ENCODE results near the gene TRIM6. TPM values are rescaled to one million over a fixed set of nuclear protein-coding genes. Genes with fewer than 3 reads are reported as not detected.

The TRIM6 gene
- total RNA-seq, 2 donors from 2014 or later = 4.8 to 6.3 TPM

- WGBS = 74% methylated on average over 4 of the region's 4 CpGs
- Histone ChIP-seq H3K4me3 (no peak overlapping the region), H3K27ac (no peak overlapping the region), H3K4me1 (replicated peaks) (no peaks in the 10 kb centered on the region), H3K9me3 (no peaks in the 10 kb centered on the region), H3K36me3 (no peaks in the 10 kb centered on the region), H3K27me3 (replicated peaks; ENCODE audit: insufficient read depth) (no peaks in the 10 kb centered on the region)
- no peak for DNase-seq (ENCODE audit: low spot score)
- TF ChIP-seq POLR2A (IDR thresholded peaks at IDR 0.05) (no peak), POLR2AphosphoS5 (IDR thresholded peaks at IDR 0.05) (no peak)
- intact Hi-C loops (cut with DNase I) = no loop called here
Measured at GRCh38 chr11:5604896-5605295, 8.5 kb downstream of the TRIM6 start.

DNA sequence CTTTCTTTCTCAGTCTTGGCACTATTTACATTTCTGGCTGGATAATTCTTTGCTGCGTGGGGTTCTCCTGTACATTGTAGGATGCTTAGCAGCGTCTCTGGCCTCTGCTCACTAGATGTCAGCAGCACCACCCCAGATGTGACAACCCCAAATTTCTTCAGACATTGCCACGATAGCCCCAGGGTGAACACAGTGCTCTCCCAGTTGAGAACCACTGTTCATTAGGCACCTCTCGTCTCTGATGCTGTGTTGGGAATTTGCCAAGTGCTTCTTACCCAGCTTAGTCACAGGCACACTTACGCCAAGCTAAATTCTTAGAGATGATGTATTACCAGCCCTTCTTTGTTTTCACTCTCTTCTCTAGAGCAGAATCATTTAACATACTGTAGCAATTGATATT is 9.4 kb downstream of the TRIM6 start:
- Histone ChIP-seq H3K4me1 (replicated peaks) (no peaks in the 10 kb centered on the region), H3K9me3 (no peaks in the 10 kb centered on the region), H3K36me3 (no peaks in the 10 kb centered on the region), H3K4me3 (no peak overlapping the region), H3K27me3 (replicated peaks; ENCODE audit: insufficient read depth) (no peaks in the 10 kb centered on the region), H3K27ac (no peak overlapping the region)
- TF ChIP-seq POLR2A (IDR thresholded peaks at IDR 0.05) (no peak), CTCF (IDR thresholded peaks at IDR 0.05) (no peak), POLR2AphosphoS5 (IDR thresholded peaks at IDR 0.05) (no peak)
- DNase-seq (ENCODE audit: low spot score) = no peak
- intact Hi-C loops (cut with DNase I) = no loop called here
- 70% methylated on average over 5 of the region's 5 CpGs for WGBS

DNA sequence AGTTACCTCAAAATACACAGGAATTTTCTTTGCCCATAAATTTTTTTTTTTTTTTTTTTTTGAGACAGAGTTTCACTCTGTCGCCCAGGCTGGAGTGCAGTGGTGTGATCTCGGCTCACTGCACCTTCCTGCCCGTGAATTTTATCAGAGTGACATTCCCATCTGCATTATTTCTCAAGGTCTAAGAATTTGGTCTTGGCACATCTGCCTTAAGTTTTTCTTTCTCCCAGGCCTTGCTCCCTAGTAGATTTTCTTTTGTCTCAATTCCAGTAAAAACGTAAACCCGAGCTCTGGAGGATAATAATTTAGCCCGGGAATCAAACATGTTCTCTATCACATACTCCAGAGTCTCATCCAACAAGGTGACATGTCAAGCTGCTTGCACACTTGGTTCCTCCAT is 12.4 kb downstream of the TRIM6 start:
- Histone ChIP-seq H3K9me3 (no peaks in the 10 kb centered on the region), H3K36me3 (no peaks in the 10 kb centered on the region), H3K4me3 (no peak overlapping the region), H3K27ac (no peak overlapping the region), H3K4me1 (replicated peaks) (no peaks in the 10 kb centered on the region), H3K27me3 (replicated peaks; ENCODE audit: insufficient read depth) (no peaks in the 10 kb centered on the region)
- TF ChIP-seq CTCF (IDR thresholded peaks at IDR 0.05) = no peak
- TF ChIP-seq POLR2AphosphoS5 (IDR thresholded peaks at IDR 0.05) = no peak
- TF ChIP-seq POLR2A (IDR thresholded peaks at IDR 0.05) = no peak
- intact Hi-C loops (cut with DNase I) = no loop called here
- DNase-seq (ENCODE audit: low spot score) = no peak
- 33% methylated on average over 6 of the region's 6 CpGs for WGBS

DNA sequence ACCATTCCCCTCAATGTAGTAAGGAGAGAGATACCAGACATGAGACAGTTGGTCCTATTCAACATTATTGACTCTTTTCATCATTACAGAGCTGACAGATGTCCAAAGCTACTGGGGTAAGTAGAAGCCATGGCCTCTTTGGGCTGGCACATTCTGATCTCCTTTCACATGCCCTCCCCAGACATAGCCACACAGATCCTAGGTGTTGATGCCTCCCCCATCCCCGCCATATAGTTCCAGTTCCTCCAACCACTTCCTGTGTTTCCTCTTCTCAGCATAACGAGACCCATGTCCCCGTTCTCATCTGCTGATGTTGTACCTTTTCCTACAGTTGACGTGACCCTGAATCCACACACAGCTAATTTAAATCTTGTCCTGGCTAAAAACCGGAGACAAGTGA is 14.0 kb downstream of the TRIM6 start:
- Histone ChIP-seq H3K27me3 (replicated peaks; ENCODE audit: insufficient read depth) (no peaks in the 10 kb centered on the region), H3K27ac (no peak overlapping the region), H3K9me3 (no peaks in the 10 kb centered on the region), H3K4me1 (replicated peaks) (no peaks in the 10 kb centered on the region), H3K4me3 (no peak overlapping the region), H3K36me3 (no peaks in the 10 kb centered on the region)
- intact Hi-C loops (cut with DNase I) = no loop called here
- TF ChIP-seq POLR2AphosphoS5 (IDR thresholded peaks at IDR 0.05) (no peak), CTCF (IDR thresholded peaks at IDR 0.05) (no peak), POLR2A (IDR thresholded peaks at IDR 0.05) (no peak)
- 90% methylated on average over 5 of the region's 5 CpGs for WGBS
- DNase-seq (ENCODE audit: low spot score) = no peak

- Histone ChIP-seq H3K27ac (no peak overlapping the region), H3K9me3 (no peaks in the 10 kb centered on the region), H3K27me3 (replicated peaks; ENCODE audit: insufficient read depth) (no peaks in the 10 kb centered on the region), H3K4me3 (no peak overlapping the region), H3K4me1 (replicated peaks) (no peaks in the 10 kb centered on the region), H3K36me3 (no peaks in the 10 kb centered on the region)
- TF ChIP-seq POLR2A (IDR thresholded peaks at IDR 0.05) (no peak), CTCF (IDR thresholded peaks at IDR 0.05) (no peak), POLR2AphosphoS5 (IDR thresholded peaks at IDR 0.05) (no peak)
- WGBS = 95% methylated on average over 11 of the region's 11 CpGs
- DNase-seq (ENCODE audit: low spot score) = no peak
- intact Hi-C loops (cut with DNase I) = no loop called here
Measured at GRCh38 chr11:5611627-5612026, 15.2 kb downstream of the TRIM6 start.

Data from prostate gland (tissue), 2 donors.